Gastrocnemius medialis (tissue), 4 donors: ENCODE results near the gene ZCCHC14.

Source experiments
- CTCF ChIP-seq, 5 experiments: fragments of 450-650 bp in 3 of 5; fragments of 200-600 bp in 2 of 5; sonication (generic) in 2 of 5; IDR thresholded peaks in 4 of 5; conservative IDR thresholded peaks in 1 of 5; 1 replicate in 4 of 5; 2 replicates in 1 of 5; pipeline ENCODE4 v1.5.1; 2016 to 2019; ENCODE audit warnings: antibody characterized with exemption in 5 of 5, mild to moderate bottlenecking in 3 of 5, moderate library complexity in 3 of 5
- POLR2A ChIP-seq, 2 donors: fragments of 450-650 bp; IDR thresholded peaks; one replicate each; pipeline ENCODE4 v1.6.1; 2017; ENCODE audit warnings: antibody characterized with exemption in 2 of 2, mild to moderate bottlenecking in 2 of 2, moderate library complexity in 2 of 2

GRCh38 chr16:87372305-87372704 is 120.5 kb downstream of the ZCCHC14 start:
- TF ChIP-seq CTCF (IDR thresholded peaks at IDR 0.05 in 4 of 5, conservative IDR thresholded peaks at IDR 0.05 in 1 of 5) (no peak), POLR2A (IDR thresholded peaks at IDR 0.05) (no peak)
